SIG-M5 treated with dmso at 0.1 percent for 504 hours (cell line): ENCODE results near the gene RNU7-1.

Experiments
- DNase-seq: peaks from one replicate; lab custom pipeline; 2025; ENCODE audit not compliant: unreplicated experiment; lab: John Stamatoyannopoulos, UW

RNU7-1 gene

GRCh38 chr12:6987956-6988553 lies 44.4 kb downstream of the RNU7-1 start:
- DNase-seq = no peak
